Gastrocnemius medialis (tissue), 4 donors: Measurements from ENCODE around the gene LNX1.

Experiments
- POLR2A ChIP-seq, 2 donors: fragments of 450-650 bp; IDR thresholded peaks; one replicate each; pipeline ENCODE4 v1.6.1; 2017; ENCODE audit warnings: antibody characterized with exemption in 2 of 2, mild to moderate bottlenecking in 2 of 2, moderate library complexity in 2 of 2
- TF ChIP-seq, protein P1 (sequence below), 5 experiments: fragments of 450-650 bp in 3 of 5; fragments of 200-600 bp in 2 of 5; sonication (generic) in 2 of 5; IDR thresholded peaks in 4 of 5; conservative IDR thresholded peaks in 1 of 5; 1 replicate in 4 of 5; 2 replicates in 1 of 5; pipeline ENCODE4 v1.5.1; 2016 to 2019; ENCODE audit warnings: antibody characterized with exemption in 5 of 5, mild to moderate bottlenecking in 3 of 5, moderate library complexity in 3 of 5

DNA sequence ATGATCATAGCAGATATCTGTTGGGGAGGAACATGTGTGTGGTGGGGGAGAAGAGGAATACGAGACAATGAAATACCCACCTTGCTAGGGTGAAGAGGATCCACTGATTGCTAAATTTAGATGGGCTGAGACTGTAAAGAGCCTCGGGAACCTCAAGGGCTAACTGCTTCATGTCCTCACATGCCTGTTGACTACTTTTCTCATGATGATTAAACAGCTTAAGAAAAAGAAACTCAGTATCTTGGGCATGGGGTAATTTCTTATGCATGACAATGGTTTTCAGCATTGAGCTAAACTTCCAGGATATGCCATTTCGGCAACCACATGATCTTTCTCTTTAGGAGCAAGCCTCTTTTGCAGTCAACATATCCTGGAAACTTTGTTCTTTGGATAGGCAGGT is 3.9 kb upstream of the LNX1 start:
- TF ChIP-seq, protein P1, sequence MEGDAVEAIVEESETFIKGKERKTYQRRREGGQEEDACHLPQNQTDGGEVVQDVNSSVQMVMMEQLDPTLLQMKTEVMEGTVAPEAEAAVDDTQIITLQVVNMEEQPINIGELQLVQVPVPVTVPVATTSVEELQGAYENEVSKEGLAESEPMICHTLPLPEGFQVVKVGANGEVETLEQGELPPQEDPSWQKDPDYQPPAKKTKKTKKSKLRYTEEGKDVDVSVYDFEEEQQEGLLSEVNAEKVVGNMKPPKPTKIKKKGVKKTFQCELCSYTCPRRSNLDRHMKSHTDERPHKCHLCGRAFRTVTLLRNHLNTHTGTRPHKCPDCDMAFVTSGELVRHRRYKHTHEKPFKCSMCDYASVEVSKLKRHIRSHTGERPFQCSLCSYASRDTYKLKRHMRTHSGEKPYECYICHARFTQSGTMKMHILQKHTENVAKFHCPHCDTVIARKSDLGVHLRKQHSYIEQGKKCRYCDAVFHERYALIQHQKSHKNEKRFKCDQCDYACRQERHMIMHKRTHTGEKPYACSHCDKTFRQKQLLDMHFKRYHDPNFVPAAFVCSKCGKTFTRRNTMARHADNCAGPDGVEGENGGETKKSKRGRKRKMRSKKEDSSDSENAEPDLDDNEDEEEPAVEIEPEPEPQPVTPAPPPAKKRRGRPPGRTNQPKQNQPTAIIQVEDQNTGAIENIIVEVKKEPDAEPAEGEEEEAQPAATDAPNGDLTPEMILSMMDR (IDR thresholded peaks at IDR 0.05 in 4 of 5, conservative IDR thresholded peaks at IDR 0.05 in 1 of 5), result no peak
- TF ChIP-seq POLR2A (IDR thresholded peaks at IDR 0.05), result no peak
